ENCODE data around the gene FBXW8.

DNA sequence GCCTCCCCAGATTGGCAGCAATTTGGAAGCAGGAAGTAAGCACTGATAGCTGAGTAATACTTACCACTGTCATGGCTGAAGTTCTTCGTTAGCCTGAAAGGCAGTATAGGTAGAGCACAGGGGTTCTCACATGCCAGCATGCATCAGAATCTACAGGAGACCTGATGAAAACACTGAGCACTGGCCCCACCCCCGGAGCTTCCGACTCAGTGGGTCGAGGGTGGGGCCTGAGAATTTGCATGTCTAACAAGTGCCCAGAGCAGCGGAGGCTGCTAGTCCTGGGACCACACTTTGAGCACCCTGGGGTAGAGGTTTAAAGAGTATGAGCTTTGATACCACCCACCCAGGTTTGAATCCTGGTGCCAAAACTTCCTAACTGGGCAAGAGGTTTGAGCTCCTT lies 89.6 kb downstream of the FBXW8 start:
- TF ChIP-seq, protein P1, sequence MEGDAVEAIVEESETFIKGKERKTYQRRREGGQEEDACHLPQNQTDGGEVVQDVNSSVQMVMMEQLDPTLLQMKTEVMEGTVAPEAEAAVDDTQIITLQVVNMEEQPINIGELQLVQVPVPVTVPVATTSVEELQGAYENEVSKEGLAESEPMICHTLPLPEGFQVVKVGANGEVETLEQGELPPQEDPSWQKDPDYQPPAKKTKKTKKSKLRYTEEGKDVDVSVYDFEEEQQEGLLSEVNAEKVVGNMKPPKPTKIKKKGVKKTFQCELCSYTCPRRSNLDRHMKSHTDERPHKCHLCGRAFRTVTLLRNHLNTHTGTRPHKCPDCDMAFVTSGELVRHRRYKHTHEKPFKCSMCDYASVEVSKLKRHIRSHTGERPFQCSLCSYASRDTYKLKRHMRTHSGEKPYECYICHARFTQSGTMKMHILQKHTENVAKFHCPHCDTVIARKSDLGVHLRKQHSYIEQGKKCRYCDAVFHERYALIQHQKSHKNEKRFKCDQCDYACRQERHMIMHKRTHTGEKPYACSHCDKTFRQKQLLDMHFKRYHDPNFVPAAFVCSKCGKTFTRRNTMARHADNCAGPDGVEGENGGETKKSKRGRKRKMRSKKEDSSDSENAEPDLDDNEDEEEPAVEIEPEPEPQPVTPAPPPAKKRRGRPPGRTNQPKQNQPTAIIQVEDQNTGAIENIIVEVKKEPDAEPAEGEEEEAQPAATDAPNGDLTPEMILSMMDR (IDR thresholded peaks at IDR 0.05) = no peak
- TF ChIP-seq POLR2AphosphoS5 (IDR thresholded peaks at IDR 0.05) = no peak
- TF ChIP-seq POLR2A (IDR thresholded peaks at IDR 0.05) = no peak

Data from transverse colon (tissue), 4 donors.